Activated CD4-positive, alpha-beta T cell treated with anti-CD3 and anti-CD28 coated beads, Interleukin-2, Interleukin-4, amounts not matched to agents 100 ng/mL and 50 ng/mL, durations not matched to agents 16 hours and 8 hours (primary cell): ENCODE data around the gene DDX50.

ENCODE experiments used
- DNase-seq: peaks from one replicate; pipeline ENCODE4 v3.0.0-alpha.2; 2020; ENCODE audit warnings: low spot score

DDX50 gene

DNA sequence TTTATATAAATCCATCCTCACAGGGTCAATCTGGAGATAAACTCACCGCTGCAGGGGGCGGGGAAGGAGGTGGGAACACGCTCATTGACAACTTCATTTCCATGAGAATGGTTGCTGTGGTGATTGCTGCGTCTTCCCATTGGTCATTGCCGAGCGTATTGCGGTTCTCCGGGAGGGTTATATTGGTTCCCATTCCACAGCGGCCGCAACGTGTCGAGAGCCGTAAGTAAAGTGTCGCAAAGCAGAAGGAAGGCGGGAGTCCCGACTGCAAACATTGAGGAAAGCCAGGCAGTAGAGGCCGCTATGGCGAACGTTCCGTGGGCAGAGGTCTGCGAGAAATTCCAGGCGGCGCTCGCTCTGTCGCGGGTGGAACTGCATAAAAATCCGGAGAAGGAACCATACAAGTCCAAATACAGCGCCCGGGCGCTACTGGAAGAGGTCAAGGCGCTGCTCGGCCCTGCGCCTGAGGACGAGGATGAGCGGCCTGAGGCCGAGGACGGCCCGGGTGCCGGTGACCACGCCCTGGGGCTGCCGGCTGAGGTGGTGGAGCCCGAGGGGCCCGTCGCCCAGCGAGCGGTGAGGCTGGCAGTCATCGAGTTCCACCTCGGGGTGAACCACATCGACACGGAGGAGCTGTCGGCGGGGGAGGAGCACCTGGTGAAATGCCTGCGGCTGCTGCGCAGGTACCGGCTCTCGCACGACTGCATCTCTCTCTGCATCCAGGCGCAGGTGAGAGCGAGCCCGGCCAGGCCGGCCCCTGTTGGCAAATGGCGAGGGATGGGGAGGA is 87.6 kb downstream of the DDX50 start, which contains the start of gene KIFBP:
TSS of gene KIFBP (plus strand) at position 274 of the 787 bp plus-strand sequence. CDS start at position 304, 30 bp downstream.
- peak; percentile 94 for DNase-seq

DNA sequence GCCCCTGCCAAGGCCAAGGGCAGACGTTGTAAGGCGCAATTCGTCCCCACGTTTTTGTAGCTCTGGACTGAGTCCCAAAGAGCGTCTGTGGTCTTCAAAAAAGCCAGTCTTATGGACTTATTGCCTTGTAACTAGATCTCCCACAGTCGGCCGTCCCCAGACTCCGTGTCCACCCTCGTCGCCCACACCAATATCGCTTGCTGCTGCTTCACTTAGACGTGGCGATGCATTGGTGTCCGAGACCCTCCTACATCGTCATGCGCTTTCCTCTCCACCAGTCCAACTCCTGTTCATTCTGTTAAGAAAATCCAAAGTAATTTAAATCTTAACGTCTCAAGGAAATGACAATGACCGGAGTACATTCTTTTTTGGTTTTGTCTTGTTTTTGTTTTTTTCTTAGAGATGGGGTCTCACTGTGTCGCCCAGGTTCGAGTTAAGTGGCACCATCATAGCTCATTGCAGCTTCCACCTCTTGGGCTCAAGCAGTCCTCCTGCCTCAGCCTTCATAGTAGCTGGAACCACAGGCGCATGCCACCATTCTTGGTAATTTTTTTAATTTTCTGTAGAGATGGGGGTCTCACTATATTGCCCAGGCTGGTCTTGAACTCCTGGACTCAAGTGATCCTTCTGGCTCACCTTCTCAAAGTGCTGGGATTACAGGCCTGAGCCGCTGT is 88.3 kb downstream of the DDX50 start:
- no peak for DNase-seq

DNA sequence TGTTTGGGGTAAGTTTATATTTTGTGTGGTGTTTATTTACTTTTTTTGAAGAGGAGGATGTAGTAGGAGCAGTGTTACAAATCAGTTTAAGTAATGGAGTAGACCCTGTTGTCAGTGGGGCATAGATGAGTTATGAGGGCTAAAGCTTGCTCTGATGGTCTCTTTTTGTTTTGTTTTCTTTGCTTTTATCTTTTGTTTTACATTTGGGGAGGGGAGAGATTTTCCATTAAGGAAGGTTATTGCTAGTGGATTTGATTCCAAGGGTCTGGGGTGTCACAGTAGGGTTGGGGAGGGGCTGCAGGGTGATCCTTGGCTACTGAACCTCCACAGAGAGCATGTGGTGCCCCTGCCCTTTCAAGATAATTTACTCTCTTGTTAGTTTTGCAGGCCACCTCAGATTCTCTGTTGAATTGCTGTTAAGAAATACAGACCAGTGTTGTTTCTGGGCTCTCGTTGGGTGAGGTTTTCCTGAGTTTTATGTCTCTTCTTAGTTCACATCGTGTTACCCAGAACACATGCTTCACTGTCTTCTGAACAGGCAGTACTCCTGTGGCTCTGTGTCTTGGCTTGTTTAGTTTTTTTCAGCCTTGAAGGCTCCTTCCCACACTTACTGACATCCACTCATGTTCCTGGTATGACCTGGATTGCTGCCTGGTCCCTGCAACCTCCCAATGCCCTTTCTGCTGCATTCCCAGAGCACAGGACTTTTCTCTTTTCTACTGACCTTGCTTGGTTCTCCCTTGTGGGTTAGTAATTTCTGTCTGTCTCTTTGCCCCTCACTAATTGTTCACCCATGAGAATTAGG is 91.7 kb downstream of the DDX50 start:
- no peak for DNase-seq
